Activated T-helper 1 cell treated with anti-CD3 and anti-CD28 coated beads, Interleukin-12 subunit alpha, Interleukin-12 subunit beta, Interleukin-2, Interleukin-4 antibody, amounts not matched to agents 30 ng/mL and 10 ng/mL and 1 ng/mL, durations not matched to agents 14 hours and 24 hours and 36 hours (primary cell): ENCODE data around the gene PHF2. TPM values are rescaled to one million over a fixed set of nuclear protein-coding genes. Genes with fewer than 3 reads are reported as not detected.

ENCODE experiments used
- DNase-seq: peaks from one replicate; pipeline ENCODE4 v3.0.0; 2021; ENCODE audit warnings: low spot score
- H3K27ac Mint-ChIP-seq: one replicate; pipeline ENCODE4 v1.8.0; 2021; ENCODE audit warnings: mild to moderate bottlenecking, mixed read lengths
- H3K27me3 Mint-ChIP-seq: one replicate; pipeline ENCODE4 v1.8.0; 2022; ENCODE audit warnings: mild to moderate bottlenecking, moderate library complexity, mixed read lengths; ENCODE audit not compliant: insufficient read depth
- H3K36me3 Mint-ChIP-seq: one replicate; pipeline ENCODE4 v1.8.0; 2021; ENCODE audit warnings: low read depth, mixed read lengths
- H3K4me1 Mint-ChIP-seq: one replicate; pipeline ENCODE4 v1.8.0; 2021; ENCODE audit warnings: low read depth, mixed read lengths
- H3K4me3 Mint-ChIP-seq: one replicate; pipeline ENCODE4 v1.8.0; 2021; ENCODE audit warnings: mild to moderate bottlenecking, moderate library complexity, mixed read lengths
- H3K9me3 Mint-ChIP-seq: one replicate; pipeline ENCODE4 v1.8.0; 2021; ENCODE audit warnings: mixed read lengths
- intact Hi-C: fragments of 100-400 bp; cut with micrococcal nuclease; formaldehyde crosslinking; loops from one replicate; pipeline ENCODE4 v1.15.1; 2024
- total RNA-seq: library from RNA; stranded (reverse); gene quantifications from 2 replicates; pipeline ENCODE4 v1.2.3, GENCODE V29; 2022

PHF2 gene
- total RNA-seq, 1 donor from 2014 or later, result 24.5 TPM

DNA sequence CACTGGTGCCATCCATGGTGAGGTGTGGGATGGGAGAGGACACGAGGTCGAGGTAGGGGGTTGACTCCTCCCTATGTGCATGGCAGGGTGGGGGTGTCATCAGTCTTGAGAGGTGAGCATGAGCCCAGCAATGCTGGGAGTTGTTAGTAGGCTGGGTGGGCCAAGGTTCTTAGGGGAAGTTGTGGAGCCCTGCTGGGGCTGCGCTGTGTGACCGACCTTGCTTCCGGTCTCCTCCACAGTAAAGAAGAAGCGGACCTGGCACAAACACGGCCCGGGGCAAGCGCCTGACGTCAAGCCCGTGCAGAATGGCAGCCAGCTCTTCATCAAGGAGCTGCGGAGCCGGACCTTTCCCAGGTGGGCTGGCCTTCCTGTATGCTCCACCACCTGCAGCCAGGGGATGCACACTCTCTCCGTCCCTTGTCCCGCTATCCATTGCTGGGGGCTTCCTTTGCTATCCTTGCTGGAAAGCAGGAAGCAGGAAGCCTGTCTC is 59.8 kb downstream of the PHF2 start:
- H3K27ac Mint-ChIP-seq, result no peak overlapping the region
- intact Hi-C loops, result no loop called here
- DNase-seq, result no peak
- H3K4me1 Mint-ChIP-seq, result no peaks in the 10 kb centered on the region
- H3K27me3 Mint-ChIP-seq, result no peaks in the 10 kb centered on the region
- no peak overlapping the region for H3K4me3 Mint-ChIP-seq
- peaks cover 33% of the 10 kb centered on the region for H3K36me3 Mint-ChIP-seq
- peaks cover 15% of the 10 kb centered on the region for H3K9me3 Mint-ChIP-seq

DNA sequence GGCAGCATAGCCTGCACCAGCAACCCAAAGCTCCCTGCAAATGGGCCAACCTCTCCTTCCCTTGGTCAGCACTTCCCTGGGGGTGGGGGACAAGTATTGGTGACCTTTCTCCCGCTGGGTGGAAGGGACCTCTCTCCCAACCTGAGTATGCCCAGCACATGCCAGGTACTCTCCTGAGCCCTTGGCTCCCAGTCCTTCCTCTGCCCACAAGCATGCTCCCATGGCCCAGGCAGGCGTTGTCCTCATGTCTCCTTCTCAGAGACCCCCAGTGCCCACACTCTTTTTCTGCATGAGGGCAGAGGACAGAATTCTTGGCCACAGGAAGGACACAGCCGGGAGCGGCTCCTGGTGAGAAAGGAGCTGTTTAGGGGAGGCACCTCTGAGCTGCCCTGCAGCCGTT is 60.3 kb downstream of the PHF2 start:
- H3K4me1 Mint-ChIP-seq, result no peaks in the 10 kb centered on the region
- H3K27ac Mint-ChIP-seq, result no peak overlapping the region
- peaks cover 15% of the 10 kb centered on the region for H3K9me3 Mint-ChIP-seq
- H3K4me3 Mint-ChIP-seq, result no peak overlapping the region
- intact Hi-C loops, result no loop called here
- H3K27me3 Mint-ChIP-seq, result no peaks in the 10 kb centered on the region
- no peak for DNase-seq
- peaks cover 35% of the 10 kb centered on the region for H3K36me3 Mint-ChIP-seq

DNA sequence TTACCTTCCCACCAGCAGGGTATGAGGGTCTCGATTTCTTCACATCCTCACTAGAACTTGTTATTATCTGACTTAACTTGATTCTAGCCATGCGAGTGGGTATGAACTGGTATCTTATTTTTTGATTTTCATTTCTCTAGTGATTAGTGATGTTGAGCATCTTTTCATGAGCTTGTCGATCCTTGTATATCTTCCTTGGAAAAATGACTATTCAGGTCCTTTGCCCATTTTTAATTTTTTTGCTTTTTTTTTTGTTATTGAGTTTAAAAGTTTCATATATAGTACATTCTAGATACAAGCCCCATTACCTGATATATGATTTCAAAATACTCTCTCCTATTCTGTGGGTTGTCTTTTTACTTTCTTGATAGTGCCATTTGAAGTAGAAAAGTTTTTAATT is 61.5 kb downstream of the PHF2 start:
- H3K4me3 Mint-ChIP-seq, result no peak overlapping the region
- H3K36me3 Mint-ChIP-seq, result peaks cover 41% of the 10 kb centered on the region
- peaks cover 15% of the 10 kb centered on the region for H3K9me3 Mint-ChIP-seq
- intact Hi-C loops, result no loop called here
- H3K27me3 Mint-ChIP-seq, result no peaks in the 10 kb centered on the region
- no peak for DNase-seq
- no peaks in the 10 kb centered on the region for H3K4me1 Mint-ChIP-seq
- no peak overlapping the region for H3K27ac Mint-ChIP-seq

DNA sequence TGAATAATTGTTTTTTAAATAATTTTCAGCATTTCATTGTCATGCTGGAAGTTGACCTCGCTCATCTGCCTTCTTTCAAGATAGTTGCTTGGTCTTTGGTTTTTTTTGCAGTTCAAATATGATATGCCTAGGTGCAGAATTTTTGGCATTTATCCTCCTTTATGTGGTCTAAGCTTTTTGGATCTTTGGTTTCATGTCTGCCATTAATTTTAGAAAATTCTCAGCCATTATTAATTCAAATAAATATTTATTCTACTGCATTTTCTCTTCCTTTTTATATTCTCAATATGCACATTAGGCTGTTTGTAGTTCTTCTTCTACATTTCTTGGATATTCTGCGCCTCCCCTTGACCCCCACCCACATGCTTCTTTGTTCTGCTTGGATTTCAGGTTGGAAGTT is 63.6 kb downstream of the PHF2 start:
- intact Hi-C loops, result no loop called here
- no peak overlapping the region for H3K27ac Mint-ChIP-seq
- peaks cover 52% of the 10 kb centered on the region for H3K36me3 Mint-ChIP-seq

DNA sequence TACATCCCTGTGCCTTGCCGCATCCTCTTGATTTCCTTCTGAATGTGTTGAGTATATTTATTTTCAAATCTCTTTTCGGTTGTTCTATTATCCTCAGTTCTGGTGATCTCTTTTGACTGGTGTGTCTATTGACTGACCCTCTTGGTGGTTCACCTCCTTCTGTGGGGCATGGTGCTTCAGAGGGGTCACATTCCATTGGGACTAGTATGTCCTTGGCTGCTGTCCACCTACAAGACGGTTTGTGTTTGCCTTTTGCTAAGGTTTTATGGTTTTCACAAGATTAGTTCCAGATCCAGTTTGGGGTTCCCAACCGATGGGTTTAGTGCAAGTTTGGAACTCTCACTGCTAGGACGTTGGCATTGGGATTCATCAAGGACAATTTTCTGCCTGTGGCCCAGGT is 66.6 kb downstream of the PHF2 start:
- no peak for DNase-seq
- Mint-ChIP-seq H3K4me3 (no peak overlapping the region), H3K9me3 (peaks cover 5% of the 10 kb centered on the region), H3K4me1 (no peaks in the 10 kb centered on the region), H3K27ac (no peak overlapping the region), H3K36me3 (peaks cover 34% of the 10 kb centered on the region), H3K27me3 (no peaks in the 10 kb centered on the region)
- intact Hi-C loops, result no loop called here

More for the DNA sequence above, 63.6 kb downstream of the PHF2 start:
- Mint-ChIP-seq H3K4me1 (no peaks in the 10 kb centered on the region), H3K4me3 (no peak overlapping the region), H3K9me3 (peaks cover 15% of the 10 kb centered on the region), H3K27me3 (no peaks in the 10 kb centered on the region)
- DNase-seq, result no peak

DNA sequence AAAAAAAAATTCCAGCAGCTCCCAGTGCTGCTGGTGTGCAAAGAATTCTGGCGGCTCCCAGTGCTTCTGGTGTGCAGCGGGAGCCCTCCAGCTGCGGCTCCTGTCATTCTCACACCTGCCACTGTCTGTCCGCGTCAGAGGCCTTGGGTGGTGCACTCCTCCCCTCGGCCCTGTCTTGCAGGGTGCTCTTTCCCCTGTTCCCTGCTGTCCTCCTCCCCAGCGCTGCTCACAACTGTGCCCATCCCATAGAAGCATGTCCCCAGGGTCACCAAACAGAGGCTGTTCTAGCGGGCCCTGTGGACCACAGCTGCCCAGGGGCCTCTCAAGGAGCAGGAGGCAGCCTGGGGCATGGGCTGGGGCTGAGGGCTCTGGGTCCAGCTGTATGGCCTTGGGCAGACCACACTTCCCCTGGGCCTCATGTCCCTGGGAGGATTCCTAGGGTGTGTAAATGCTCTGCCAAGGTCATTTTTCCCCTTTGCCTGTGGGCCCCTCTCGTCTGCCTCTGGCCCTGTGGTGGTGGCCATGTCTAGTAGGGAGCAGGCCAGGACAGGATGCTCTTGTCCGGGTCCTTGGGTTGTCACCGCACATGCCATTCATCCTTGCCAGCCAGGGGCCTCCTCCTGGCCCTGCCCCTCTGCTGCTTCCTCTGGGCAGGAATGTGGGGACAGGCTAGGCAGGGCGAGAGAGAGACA is 68.2 kb downstream of the PHF2 start:
- DNase-seq, result no peak
- Mint-ChIP-seq H3K4me1 (no peaks in the 10 kb centered on the region), H3K4me3 (no peak overlapping the region), H3K27me3 (no peaks in the 10 kb centered on the region), H3K27ac (no peak overlapping the region), H3K9me3 (no peaks in the 10 kb centered on the region), H3K36me3 (peaks cover 26% of the 10 kb centered on the region)
- intact Hi-C loops, result no loop called here

DNA sequence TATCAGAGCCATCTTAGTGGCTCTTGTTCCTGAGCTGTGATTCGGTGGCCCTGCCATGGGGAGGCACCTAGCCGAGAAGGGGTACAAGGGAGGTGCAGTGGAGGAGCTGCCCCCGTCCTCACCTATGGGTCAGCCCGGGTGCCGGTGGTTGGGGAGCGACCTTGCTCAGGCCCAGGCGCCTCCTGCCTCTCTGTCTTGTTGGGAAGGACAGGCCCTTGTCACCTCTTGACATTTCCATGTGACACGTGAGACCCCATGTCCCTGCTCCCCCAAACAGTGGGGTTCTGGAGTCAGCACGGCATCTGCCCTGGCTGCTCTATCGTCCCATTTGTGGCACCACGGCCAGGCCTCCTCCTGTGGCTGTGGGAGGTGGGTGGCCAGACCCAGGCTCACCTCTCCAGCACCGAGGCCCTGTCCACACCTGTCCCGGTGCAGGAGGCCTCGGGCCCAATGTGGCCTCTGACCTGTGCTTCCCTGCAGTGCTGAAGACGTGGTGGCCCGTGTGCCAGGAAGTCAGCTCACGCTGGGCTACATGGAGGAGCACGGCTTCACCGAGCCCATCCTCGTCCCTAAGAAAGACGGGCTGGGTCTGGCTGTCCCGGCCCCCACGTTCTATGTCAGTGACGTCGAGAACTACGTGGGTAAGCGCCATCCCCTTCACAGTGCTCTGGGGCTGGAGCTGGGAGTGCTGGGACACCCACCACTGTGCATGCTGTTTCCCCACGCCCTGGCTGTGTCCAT is 68.9 kb downstream of the PHF2 start:
- Mint-ChIP-seq H3K27me3 (no peaks in the 10 kb centered on the region), H3K36me3 (peaks cover 24% of the 10 kb centered on the region), H3K4me3 (no peak overlapping the region), H3K27ac (no peak overlapping the region), H3K4me1 (no peaks in the 10 kb centered on the region), H3K9me3 (no peaks in the 10 kb centered on the region)
- no peak for DNase-seq
- intact Hi-C loops, result no loop called here

DNA sequence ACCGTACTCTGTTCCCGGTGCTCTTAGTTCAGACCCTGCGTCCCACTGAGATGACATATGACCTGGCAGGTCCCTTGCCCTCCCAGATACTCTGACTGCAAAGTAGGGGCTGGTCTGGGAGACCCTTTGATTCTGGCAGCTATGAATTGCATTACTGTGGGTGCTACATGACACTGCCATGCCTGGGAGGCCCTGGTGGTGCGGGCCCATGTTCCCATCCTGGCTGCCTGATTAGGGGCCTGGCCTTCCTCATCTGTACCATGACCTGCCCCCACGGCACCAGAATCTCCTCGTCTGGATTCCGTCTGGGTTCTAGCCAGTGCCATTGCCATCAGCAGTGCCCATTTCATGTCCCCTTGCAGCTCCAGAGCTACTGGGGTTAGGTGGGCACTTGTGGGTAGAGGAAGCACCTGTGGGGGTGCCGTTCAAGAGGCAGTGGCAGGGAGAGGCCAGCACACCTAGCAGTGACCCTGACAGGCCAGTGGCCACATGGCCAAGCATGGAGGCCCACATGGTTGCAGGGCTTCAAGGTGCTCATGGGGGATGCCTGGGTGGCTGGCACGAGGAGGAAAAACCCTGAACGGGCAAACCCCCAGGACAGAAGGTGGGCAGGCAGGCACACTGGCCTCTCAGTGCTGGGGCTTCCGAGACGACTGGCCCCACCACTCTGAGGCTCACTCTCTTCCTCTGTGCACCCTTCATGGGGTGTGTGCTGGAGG is 69.7 kb downstream of the PHF2 start:
- Mint-ChIP-seq H3K27me3 (no peaks in the 10 kb centered on the region), H3K4me1 (no peaks in the 10 kb centered on the region), H3K36me3 (peaks cover 20% of the 10 kb centered on the region), H3K4me3 (no peak overlapping the region), H3K9me3 (no peaks in the 10 kb centered on the region), H3K27ac (no peak overlapping the region)
- intact Hi-C loops, result no loop called here
- no peak for DNase-seq

DNA sequence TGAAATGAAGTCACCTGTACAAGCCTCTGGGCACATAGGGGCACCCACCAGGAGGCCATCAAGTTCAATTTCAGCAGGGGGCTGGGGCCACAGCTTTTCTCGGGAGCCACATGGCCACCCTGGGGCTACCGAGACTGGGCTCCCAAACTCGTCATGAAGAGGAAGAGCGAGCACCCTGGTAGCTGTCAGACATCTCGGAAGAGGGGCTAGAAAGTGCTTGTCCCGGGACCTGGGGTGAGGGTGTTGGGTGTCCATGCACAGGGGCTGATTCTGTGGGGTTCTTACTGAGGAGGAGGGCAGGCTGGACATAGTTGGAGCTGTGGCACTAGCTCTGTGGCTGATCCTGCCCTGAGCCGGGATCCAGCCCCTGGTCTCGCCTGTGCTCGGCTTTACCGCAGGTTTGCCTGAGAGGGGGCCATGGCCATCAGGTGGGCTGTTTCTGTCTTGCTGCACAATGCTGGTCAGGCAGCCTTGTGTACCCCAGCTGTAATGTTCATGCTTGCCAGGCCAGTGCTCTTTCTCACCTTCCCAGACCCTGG is 70.3 kb downstream of the PHF2 start:
- no peak for DNase-seq
- peaks cover 21% of the 10 kb centered on the region for H3K36me3 Mint-ChIP-seq

DNA sequence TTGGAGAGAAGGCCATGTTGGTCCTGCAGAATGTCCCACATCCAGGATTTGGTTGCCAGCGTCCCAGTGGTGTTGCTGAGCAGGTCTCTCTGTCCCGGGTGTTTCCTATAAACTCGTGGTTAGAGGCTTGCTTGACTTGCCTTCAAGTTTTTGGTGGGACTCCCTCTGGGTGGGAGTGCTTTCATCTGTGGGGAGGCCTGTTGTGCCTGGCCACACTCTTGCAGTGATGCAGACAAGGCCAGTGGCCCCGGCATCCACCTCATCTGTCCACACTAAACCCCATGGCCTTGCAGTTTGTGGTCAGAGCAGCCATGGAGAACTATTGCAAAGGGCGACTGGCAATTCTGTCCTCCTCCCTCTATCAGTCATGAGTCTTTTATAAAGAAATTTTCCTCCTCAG is 71.8 kb downstream of the PHF2 start:
- DNase-seq, result no peak

More for the DNA sequence above, 70.3 kb downstream of the PHF2 start:
- Mint-ChIP-seq H3K27me3 (no peaks in the 10 kb centered on the region), H3K4me1 (no peaks in the 10 kb centered on the region), H3K4me3 (no peak overlapping the region), H3K27ac (no peak overlapping the region), H3K9me3 (no peaks in the 10 kb centered on the region)
- intact Hi-C loops, result no loop called here

DNA sequence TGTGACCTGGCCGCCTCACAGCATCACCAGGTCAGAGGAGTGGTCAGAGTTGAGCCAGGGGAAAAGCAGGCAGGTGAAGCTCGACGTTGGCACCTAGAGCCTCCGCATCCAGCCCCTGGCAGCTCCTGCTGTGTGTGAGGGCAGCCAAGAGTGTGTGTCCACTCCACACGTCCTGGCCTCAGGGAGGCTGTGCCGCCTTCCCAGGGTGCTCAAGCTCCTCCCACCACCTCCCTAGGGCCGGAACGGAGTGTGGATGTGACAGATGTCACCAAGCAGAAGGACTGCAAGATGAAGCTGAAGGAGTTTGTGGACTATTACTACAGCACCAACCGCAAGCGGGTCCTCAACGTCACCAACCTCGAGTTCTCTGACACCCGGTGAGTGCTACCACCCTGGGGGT is 72.5 kb downstream of the PHF2 start:
- intact Hi-C loops, result no loop called here
- H3K4me1 Mint-ChIP-seq, result no peaks in the 10 kb centered on the region
- H3K9me3 Mint-ChIP-seq, result no peaks in the 10 kb centered on the region
- no peak overlapping the region for H3K27ac Mint-ChIP-seq
- no peak for DNase-seq
- no peak overlapping the region for H3K4me3 Mint-ChIP-seq
- H3K27me3 Mint-ChIP-seq, result no peaks in the 10 kb centered on the region
- H3K36me3 Mint-ChIP-seq, result peaks cover 16% of the 10 kb centered on the region

More for the DNA sequence above, 71.8 kb downstream of the PHF2 start:
- H3K4me1 Mint-ChIP-seq, result no peaks in the 10 kb centered on the region
- no peaks in the 10 kb centered on the region for H3K9me3 Mint-ChIP-seq
- intact Hi-C loops, result no loop called here
- H3K36me3 Mint-ChIP-seq, result peaks cover 18% of the 10 kb centered on the region
- no peak overlapping the region for H3K27ac Mint-ChIP-seq
- no peak overlapping the region for H3K4me3 Mint-ChIP-seq
- no peaks in the 10 kb centered on the region for H3K27me3 Mint-ChIP-seq

DNA sequence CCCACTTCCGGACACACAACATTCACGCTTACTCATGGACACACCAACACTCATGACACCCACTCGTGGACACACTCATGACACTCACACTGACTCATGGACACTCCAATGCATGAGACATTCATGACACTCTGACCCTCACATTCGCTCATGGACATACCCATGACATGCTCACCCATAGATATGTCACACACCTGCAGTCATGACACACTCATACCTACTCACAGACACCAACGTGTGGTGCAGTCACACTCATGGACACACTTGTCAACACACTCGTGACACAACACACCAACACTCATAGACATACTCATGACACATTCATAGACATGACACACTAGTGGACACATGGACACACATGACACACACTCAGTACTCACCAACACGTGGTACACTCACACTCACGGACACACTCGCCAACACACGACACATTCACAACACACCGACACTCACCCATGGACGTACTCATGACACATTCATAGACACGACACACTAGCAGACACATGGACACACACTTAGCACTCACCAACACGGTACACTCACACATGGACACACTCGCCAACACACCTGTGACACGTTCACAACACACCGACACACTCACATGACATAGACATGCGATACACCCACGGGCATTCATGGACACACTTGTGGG is 73.4 kb downstream of the PHF2 start:
- intact Hi-C loops, result no loop called here
- Mint-ChIP-seq H3K9me3 (no peaks in the 10 kb centered on the region), H3K4me1 (no peaks in the 10 kb centered on the region), H3K36me3 (peaks cover 12% of the 10 kb centered on the region), H3K4me3 (no peak overlapping the region), H3K27me3 (no peaks in the 10 kb centered on the region), H3K27ac (no peak overlapping the region)
- no peak for DNase-seq
